ENCODE results near the gene FAIM2.

Gene FAIM2

GRCh38 chr12:49885663-49886461 lies 17.8 kb downstream of the FAIM2 start:
- Histone ChIP-seq H3K23ac (ENCODE audit: low read length) (no peak overlapping the region), H3K9me3 (ENCODE audit: insufficient read depth, low read depth, low read length) (no peaks in the 10 kb centered on the region), H3K27me3 (ENCODE audit: insufficient read depth, low read length) (no peaks in the 10 kb centered on the region), H3K4ac (ENCODE audit: low read depth, low read length) (no peak overlapping the region), H4K8ac (ENCODE audit: low read depth, low read length) (no peak overlapping the region), H3K4me3 (ENCODE audit: low read depth, low read length) (no peak overlapping the region), H2AFZ (ENCODE audit: insufficient read depth, low read length, poor library complexity) (no peak overlapping the region), H3K79me2 (ENCODE audit: control insufficient read depth, insufficient read depth, low read length, poor library complexity) (no peaks in the 10 kb centered on the region), H3K18ac (ENCODE audit: low read length) (no peak overlapping the region), H4K12ac (ENCODE audit: low read depth, low read length) (no peak overlapping the region), H2BK5ac (ENCODE audit: low read depth, low read length, poor library complexity) (no peak overlapping the region), H3K36me3 (ENCODE audit: control insufficient read depth in 1 of 2, insufficient read depth in 2 of 2, low read length in 2 of 2) (no peaks in the 10 kb centered on the region), H4K91ac (ENCODE audit: low read depth, low read length) (no peak overlapping the region), H3K4me2 (ENCODE audit: low read length) (no peak overlapping the region), H3K4me1 (ENCODE audit: control insufficient read depth in 1 of 2, insufficient read depth in 2 of 2, low read length in 2 of 2) (no peaks in the 10 kb centered on the region), H2AK5ac (ENCODE audit: low read length) (no peak overlapping the region), H3K9ac (ENCODE audit: low read length) (no peak overlapping the region), H3K14ac (ENCODE audit: low read length) (no peak overlapping the region), H2BK12ac (ENCODE audit: low read length) (no peak overlapping the region), H2BK120ac (ENCODE audit: insufficient read depth, low read length, poor library complexity) (no peak overlapping the region), H3K79me1 (ENCODE audit: low read length) (no peaks in the 10 kb centered on the region), H3K27ac (ENCODE audit: low read depth, low read length) (no peak overlapping the region)
- WGBS (ENCODE audit: extremely low coverage, insufficient coverage, insufficient read length): no CpG with 5 or more reads among the region's 16 CpGs
- no peak for DNase-seq

- Histone ChIP-seq H3K18ac (ENCODE audit: low read length) (no peak overlapping the region), H3K9ac (ENCODE audit: low read length) (no peak overlapping the region), H3K79me1 (ENCODE audit: low read length) (no peaks in the 10 kb centered on the region), H2AFZ (ENCODE audit: insufficient read depth, low read length, poor library complexity) (no peak overlapping the region), H3K23ac (ENCODE audit: low read length) (no peak overlapping the region), H3K4me1 (ENCODE audit: control insufficient read depth in 1 of 2, insufficient read depth in 2 of 2, low read length in 2 of 2) (no peaks in the 10 kb centered on the region), H4K8ac (ENCODE audit: low read depth, low read length) (no peak overlapping the region), H2AK5ac (ENCODE audit: low read length) (no peak overlapping the region), H3K9me3 (ENCODE audit: insufficient read depth, low read depth, low read length) (no peaks in the 10 kb centered on the region), H2BK120ac (ENCODE audit: insufficient read depth, low read length, poor library complexity) (no peak overlapping the region), H2BK5ac (ENCODE audit: low read depth, low read length, poor library complexity) (no peak overlapping the region), H3K36me3 (ENCODE audit: control insufficient read depth in 1 of 2, insufficient read depth in 2 of 2, low read length in 2 of 2) (no peaks in the 10 kb centered on the region), H3K79me2 (ENCODE audit: control insufficient read depth, insufficient read depth, low read length, poor library complexity) (no peaks in the 10 kb centered on the region), H3K14ac (ENCODE audit: low read length) (no peak overlapping the region), H3K4ac (ENCODE audit: low read depth, low read length) (no peak overlapping the region), H3K4me3 (ENCODE audit: low read depth, low read length) (no peak overlapping the region), H3K4me2 (ENCODE audit: low read length) (no peak overlapping the region), H4K91ac (ENCODE audit: low read depth, low read length) (no peak overlapping the region), H3K27ac (ENCODE audit: low read depth, low read length) (no peak overlapping the region), H2BK12ac (ENCODE audit: low read length) (no peak overlapping the region), H3K27me3 (ENCODE audit: insufficient read depth, low read length) (no peaks in the 10 kb centered on the region), H4K12ac (ENCODE audit: low read depth, low read length) (no peak overlapping the region)
- WGBS (ENCODE audit: extremely low coverage, insufficient coverage, insufficient read length): no CpG with 5 or more reads among the region's 6 CpGs
- DNase-seq: no peak
Measured at GRCh38 chr12:49885118-49885517, 18.6 kb downstream of the FAIM2 start.

GRCh38 chr12:49882851-49883464 lies 20.7 kb downstream of the FAIM2 start:
- H4K12ac ChIP-seq (ENCODE audit: low read depth, low read length): no peak overlapping the region
- no peaks in the 10 kb centered on the region for H3K79me2 ChIP-seq (ENCODE audit: control insufficient read depth, insufficient read depth, low read length, poor library complexity)
- H3K36me3 ChIP-seq (ENCODE audit: control insufficient read depth in 1 of 2, insufficient read depth in 2 of 2, low read length in 2 of 2): no peaks in the 10 kb centered on the region
- no peak overlapping the region for H3K4me2 ChIP-seq (ENCODE audit: low read length)
- no peak overlapping the region for H3K14ac ChIP-seq (ENCODE audit: low read length)
- no peak overlapping the region for H2BK120ac ChIP-seq (ENCODE audit: insufficient read depth, low read length, poor library complexity)
- H2AK5ac ChIP-seq (ENCODE audit: low read length): no peak overlapping the region
- H4K8ac ChIP-seq (ENCODE audit: low read depth, low read length): no peak overlapping the region
- no peaks in the 10 kb centered on the region for H3K79me1 ChIP-seq (ENCODE audit: low read length)
- H3K4me1 ChIP-seq (ENCODE audit: control insufficient read depth in 1 of 2, insufficient read depth in 2 of 2, low read length in 2 of 2): no peaks in the 10 kb centered on the region
- no peak overlapping the region for H2BK12ac ChIP-seq (ENCODE audit: low read length)
- no peak overlapping the region for H3K23ac ChIP-seq (ENCODE audit: low read length)
- no CpG with 5 or more reads among the region's 9 CpGs for whole genome bisulfite sequencing (ENCODE audit: extremely low coverage, insufficient coverage, insufficient read length)
- H3K18ac ChIP-seq (ENCODE audit: low read length): no peak overlapping the region
- H3K9me3 ChIP-seq (ENCODE audit: insufficient read depth, low read depth, low read length): no peaks in the 10 kb centered on the region
- H2AFZ ChIP-seq (ENCODE audit: insufficient read depth, low read length, poor library complexity): no peak overlapping the region
- H3K9ac ChIP-seq (ENCODE audit: low read length): no peak overlapping the region
- no peak overlapping the region for H2BK5ac ChIP-seq (ENCODE audit: low read depth, low read length, poor library complexity)
- H3K4ac ChIP-seq (ENCODE audit: low read depth, low read length): no peak overlapping the region
- no peak for DNase-seq
- no peaks in the 10 kb centered on the region for H3K27me3 ChIP-seq (ENCODE audit: insufficient read depth, low read length)
- no peak overlapping the region for H4K91ac ChIP-seq (ENCODE audit: low read depth, low read length)
- no peak overlapping the region for H3K4me3 ChIP-seq (ENCODE audit: low read depth, low read length)
- H3K27ac ChIP-seq (ENCODE audit: low read depth, low read length): no peak overlapping the region

- H2BK5ac ChIP-seq (ENCODE audit: low read depth, low read length, poor library complexity): no peak overlapping the region
- H4K91ac ChIP-seq (ENCODE audit: low read depth, low read length): no peak overlapping the region
- H3K36me3 ChIP-seq (ENCODE audit: control insufficient read depth in 1 of 2, insufficient read depth in 2 of 2, low read length in 2 of 2): no peaks in the 10 kb centered on the region
- H2BK120ac ChIP-seq (ENCODE audit: insufficient read depth, low read length, poor library complexity): no peak overlapping the region
- H3K9me3 ChIP-seq (ENCODE audit: insufficient read depth, low read depth, low read length): no peaks in the 10 kb centered on the region
- no peak overlapping the region for H4K12ac ChIP-seq (ENCODE audit: low read depth, low read length)
- H2AFZ ChIP-seq (ENCODE audit: insufficient read depth, low read length, poor library complexity): no peak overlapping the region
- H3K27ac ChIP-seq (ENCODE audit: low read depth, low read length): no peak overlapping the region
- H2AK5ac ChIP-seq (ENCODE audit: low read length): no peak overlapping the region
- H3K23ac ChIP-seq (ENCODE audit: low read length): no peak overlapping the region
- H3K4me1 ChIP-seq (ENCODE audit: control insufficient read depth in 1 of 2, insufficient read depth in 2 of 2, low read length in 2 of 2): no peaks in the 10 kb centered on the region
- H3K79me2 ChIP-seq (ENCODE audit: control insufficient read depth, insufficient read depth, low read length, poor library complexity): no peaks in the 10 kb centered on the region
- no peak overlapping the region for H2BK12ac ChIP-seq (ENCODE audit: low read length)
- no peak overlapping the region for H4K8ac ChIP-seq (ENCODE audit: low read depth, low read length)
- no peak overlapping the region for H3K18ac ChIP-seq (ENCODE audit: low read length)
- H3K79me1 ChIP-seq (ENCODE audit: low read length): no peaks in the 10 kb centered on the region
- no peak overlapping the region for H3K4me3 ChIP-seq (ENCODE audit: low read depth, low read length)
- WGBS (ENCODE audit: extremely low coverage, insufficient coverage, insufficient read length): no CpG with 5 or more reads among the region's 8 CpGs
- no peak for DNase-seq
- no peaks in the 10 kb centered on the region for H3K27me3 ChIP-seq (ENCODE audit: insufficient read depth, low read length)
- H3K4ac ChIP-seq (ENCODE audit: low read depth, low read length): no peak overlapping the region
- no peak overlapping the region for H3K4me2 ChIP-seq (ENCODE audit: low read length)
- no peak overlapping the region for H3K9ac ChIP-seq (ENCODE audit: low read length)
- no peak overlapping the region for H3K14ac ChIP-seq (ENCODE audit: low read length)
Measured at GRCh38 chr12:49882248-49882850, 21.4 kb downstream of the FAIM2 start.
